Activated B cell treated with CpG ODN at 0.5 μM for 24 hours (primary cell): ENCODE measurements around the gene PDE10A. TPM values are rescaled to one million over a fixed set of nuclear protein-coding genes. Genes with fewer than 3 reads are reported as not detected.
"Not testable (repeated sequence)": the region's sequence is repeated elsewhere in the genome, so short reads cannot be mapped to it uniquely, and the experiment has no call there.

Experiments used
- ATAC-seq: fragments of 200-7000 bp; cut with Tn5 transposase; one replicate; pipeline ENCODE4 v1.10.0; 2021; ENCODE audit warnings: low read depth, mild to moderate bottlenecking, moderate library complexity
- CTCF ChIA-PET: fragments of 350-600 bp; sonication (Branson Sonifier 250); formaldehyde crosslinking; loops from one replicate; lab custom pipeline; 2021; ENCODE audit warnings: antibody characterized with exemption; lab: Charles Lee
- POLR2A ChIA-PET: fragments of 350-600 bp; sonication (Branson Sonifier 250); formaldehyde crosslinking; loops from one replicate; lab custom pipeline; 2021; ENCODE audit warnings: antibody characterized with exemption; lab: Charles Lee
- DNase-seq: peaks from one replicate; pipeline ENCODE4 v3.0.0; 2022
- H3K27ac Mint-ChIP-seq: one replicate; pipeline ENCODE4 v1.8.0; 2020; ENCODE audit warnings: mixed read lengths
- H3K27me3 Mint-ChIP-seq: one replicate; pipeline ENCODE4 v1.8.0; 2021; ENCODE audit warnings: mixed read lengths
- H3K36me3 Mint-ChIP-seq: one replicate; pipeline ENCODE4 v1.8.0; 2021; ENCODE audit warnings: low read depth, mixed read lengths
- H3K4me1 Mint-ChIP-seq: one replicate; pipeline ENCODE4 v1.8.0; 2021; ENCODE audit warnings: mixed read lengths
- H3K4me3 Mint-ChIP-seq: one replicate; pipeline ENCODE4 v1.8.0; 2020; ENCODE audit warnings: mild to moderate bottlenecking, mixed read lengths
- H3K9me3 Mint-ChIP-seq: one replicate; pipeline ENCODE4 v1.8.0; 2020; ENCODE audit warnings: mixed read lengths
- intact Hi-C: fragments of 100-400 bp; cut with micrococcal nuclease; formaldehyde crosslinking; loops from one replicate; pipeline ENCODE4 v1.15.1; 2024
- total RNA-seq: library from RNA; stranded (reverse); gene quantifications from 2 replicates; pipeline ENCODE4 v1.2.3, GENCODE V29; 2022
- TF ChIP-seq, protein P1 (sequence below): fragments of 200-600 bp; IDR thresholded peaks from one replicate; pipeline ENCODE4 v1.8.0; 2022; ENCODE audit warnings: antibody characterized with exemption, mild to moderate bottlenecking

Gene PDE10A
- total RNA-seq, 1 donor from 2014 or later, result not detected

DNA sequence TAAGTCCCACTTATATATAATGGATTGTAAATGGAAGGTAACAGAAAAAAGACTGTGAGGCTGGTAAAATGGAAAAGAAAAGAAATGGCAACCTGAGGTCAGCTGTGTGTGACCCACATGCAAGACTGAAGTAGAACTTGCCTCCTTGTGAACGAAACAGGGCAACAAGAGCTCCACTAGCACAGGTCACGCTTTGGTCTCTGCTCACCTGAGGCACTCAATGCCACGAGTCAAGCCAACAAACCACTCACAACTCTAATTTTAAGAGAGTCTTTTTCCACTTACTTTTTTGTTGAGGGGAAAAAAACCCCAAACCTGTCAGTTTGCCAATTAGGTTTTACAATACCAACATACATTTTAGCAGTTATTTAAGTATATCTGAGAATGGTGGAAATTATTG, 65.2 kb downstream of the PDE10A start:
- TF ChIP-seq, protein P1, sequence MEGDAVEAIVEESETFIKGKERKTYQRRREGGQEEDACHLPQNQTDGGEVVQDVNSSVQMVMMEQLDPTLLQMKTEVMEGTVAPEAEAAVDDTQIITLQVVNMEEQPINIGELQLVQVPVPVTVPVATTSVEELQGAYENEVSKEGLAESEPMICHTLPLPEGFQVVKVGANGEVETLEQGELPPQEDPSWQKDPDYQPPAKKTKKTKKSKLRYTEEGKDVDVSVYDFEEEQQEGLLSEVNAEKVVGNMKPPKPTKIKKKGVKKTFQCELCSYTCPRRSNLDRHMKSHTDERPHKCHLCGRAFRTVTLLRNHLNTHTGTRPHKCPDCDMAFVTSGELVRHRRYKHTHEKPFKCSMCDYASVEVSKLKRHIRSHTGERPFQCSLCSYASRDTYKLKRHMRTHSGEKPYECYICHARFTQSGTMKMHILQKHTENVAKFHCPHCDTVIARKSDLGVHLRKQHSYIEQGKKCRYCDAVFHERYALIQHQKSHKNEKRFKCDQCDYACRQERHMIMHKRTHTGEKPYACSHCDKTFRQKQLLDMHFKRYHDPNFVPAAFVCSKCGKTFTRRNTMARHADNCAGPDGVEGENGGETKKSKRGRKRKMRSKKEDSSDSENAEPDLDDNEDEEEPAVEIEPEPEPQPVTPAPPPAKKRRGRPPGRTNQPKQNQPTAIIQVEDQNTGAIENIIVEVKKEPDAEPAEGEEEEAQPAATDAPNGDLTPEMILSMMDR, result no peak
- ATAC-seq (no peak), DNase-seq (no peak)
- CTCF ChIA-PET, result no interaction called here
- Mint-ChIP-seq H3K27me3 (no peaks in the 10 kb centered on the region), H3K4me3 (no peak overlapping the region), H3K36me3 (no peaks in the 10 kb centered on the region), H3K4me1 (no peaks in the 10 kb centered on the region), H3K27ac (no peak overlapping the region), H3K9me3 (peaks cover 6% of the 10 kb centered on the region)
- POLR2A ChIA-PET, result no interaction called here
- intact Hi-C loops, result no loop called here

DNA sequence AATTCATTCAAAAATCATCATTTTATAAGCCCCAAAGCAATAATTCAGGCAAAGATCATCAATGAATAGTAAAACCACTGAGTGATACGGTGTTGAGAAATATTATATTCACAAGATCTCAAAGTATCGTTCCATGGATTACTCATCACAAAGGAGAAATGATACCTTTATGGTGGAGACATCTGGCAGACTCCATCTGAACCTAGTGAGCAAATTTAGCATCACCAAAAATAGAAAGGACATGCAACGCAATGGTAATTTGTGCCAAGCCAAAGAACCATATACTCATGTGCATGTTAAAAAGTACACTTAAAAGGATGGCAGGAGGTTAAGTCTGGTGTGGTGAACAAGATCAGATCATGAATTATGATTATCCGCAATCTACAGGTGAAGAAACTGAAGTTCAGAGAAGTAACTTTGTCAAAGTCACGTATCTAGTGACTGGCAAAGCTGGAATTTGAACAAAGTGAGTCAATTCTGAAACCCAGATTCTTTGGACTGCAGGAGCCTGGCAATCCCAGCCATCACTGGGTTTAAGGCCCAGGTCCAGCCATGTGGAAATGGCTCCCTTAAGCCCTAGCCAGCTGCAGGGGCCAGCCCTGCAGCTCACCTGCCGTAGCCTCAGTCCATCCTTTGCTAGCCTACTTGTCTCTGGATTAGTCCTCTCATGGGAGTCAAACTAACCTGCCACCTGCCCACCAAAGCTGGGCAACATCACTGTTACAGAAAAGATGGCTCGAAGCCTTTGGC, 68.3 kb downstream of the PDE10A start:
- Mint-ChIP-seq H3K4me1 (no peaks in the 10 kb centered on the region), H3K9me3 (peaks cover 3% of the 10 kb centered on the region), H3K36me3 (no peaks in the 10 kb centered on the region), H3K27me3 (no peaks in the 10 kb centered on the region), H3K27ac (no peak overlapping the region), H3K4me3 (no peak overlapping the region)
- intact Hi-C loops, result no loop called here
- DNase-seq (no peak), ATAC-seq (no peak)
- ChIA-PET POLR2A (no interaction called here), CTCF (no interaction called here)
- TF ChIP-seq, protein P1, result no peak

DNA sequence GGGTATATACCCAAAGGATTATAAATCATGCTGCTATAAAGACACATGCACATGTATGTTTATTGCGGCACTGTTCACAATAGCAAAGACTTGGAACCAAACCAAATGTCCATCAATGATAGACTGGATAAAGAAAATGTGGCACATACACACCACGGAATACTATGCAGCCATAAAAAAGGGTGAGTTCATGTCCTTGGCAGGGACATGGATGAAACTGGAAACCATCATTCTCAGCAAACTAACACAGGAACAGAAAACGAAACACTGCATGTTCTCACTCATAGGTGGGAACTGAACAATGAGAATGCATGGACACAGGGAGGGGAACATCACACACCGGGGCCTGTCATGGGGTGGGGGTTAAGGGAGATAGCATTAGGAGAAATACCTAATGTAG, 70.1 kb downstream of the PDE10A start:
- H3K4me3 Mint-ChIP-seq, intact Hi-C loops, H3K4me1 Mint-ChIP-seq, H3K36me3 Mint-ChIP-seq, H3K27ac Mint-ChIP-seq, ATAC-seq, POLR2A ChIA-PET, CTCF ChIA-PET, H3K27me3 Mint-ChIP-seq, H3K9me3 Mint-ChIP-seq, DNase-seq: not testable (repeated sequence)

DNA sequence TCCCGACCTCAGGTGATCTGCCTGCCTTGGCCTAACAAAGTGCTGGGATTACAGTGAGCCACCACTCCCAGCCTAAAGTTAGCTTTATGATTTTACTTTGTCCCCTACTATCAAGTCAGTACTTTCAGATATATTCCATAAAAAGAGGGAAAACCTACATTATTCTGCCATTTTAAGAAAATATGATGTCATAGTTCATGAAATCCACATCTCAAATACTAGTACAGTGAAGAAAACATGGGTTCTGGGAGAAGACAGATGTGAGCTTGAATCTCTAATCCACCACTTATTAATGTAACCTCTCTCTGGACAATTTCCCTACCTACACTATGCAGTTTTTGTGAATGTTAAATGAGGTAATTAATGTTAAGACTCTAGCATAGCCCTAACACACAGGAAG, 74.5 kb downstream of the PDE10A start:
- H3K9me3 Mint-ChIP-seq, result peaks cover 10% of the 10 kb centered on the region
- no peaks in the 10 kb centered on the region for H3K36me3 Mint-ChIP-seq
- no peak overlapping the region for H3K4me3 Mint-ChIP-seq
- no peaks in the 10 kb centered on the region for H3K4me1 Mint-ChIP-seq
- TF ChIP-seq, protein P1, result no peak
- ChIA-PET POLR2A (no interaction called here), CTCF (no interaction called here)
- intact Hi-C loops, result no loop called here
- no peak overlapping the region for H3K27ac Mint-ChIP-seq
- no peak for ATAC-seq
- no peak for DNase-seq
- H3K27me3 Mint-ChIP-seq, result no peaks in the 10 kb centered on the region

DNA sequence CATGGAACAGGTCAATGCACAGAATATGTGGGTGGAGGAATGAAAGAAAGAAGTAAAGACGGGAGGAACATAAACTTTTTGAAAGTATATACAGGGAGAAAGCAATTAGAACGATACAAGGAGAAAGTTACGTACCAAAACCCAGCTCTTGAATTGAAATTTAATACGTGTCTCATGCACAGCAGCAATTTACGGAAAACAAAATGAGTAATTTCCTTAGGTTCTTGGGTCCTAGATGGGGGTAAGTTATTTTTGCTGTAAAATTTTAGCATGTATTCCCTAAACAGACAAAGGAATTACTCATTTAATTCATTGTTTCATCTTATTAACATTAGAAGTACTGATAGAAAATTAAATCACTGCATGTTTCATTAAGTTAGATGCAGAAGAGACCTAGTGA, 75.8 kb downstream of the PDE10A start:
- CTCF ChIA-PET, result no interaction called here
- H3K9me3 Mint-ChIP-seq, result peaks cover 10% of the 10 kb centered on the region
- no peak overlapping the region for H3K27ac Mint-ChIP-seq

More for the DNA sequence above, 75.8 kb downstream of the PDE10A start:
- H3K27me3 Mint-ChIP-seq, result no peaks in the 10 kb centered on the region
- intact Hi-C loops, result no loop called here
- TF ChIP-seq, protein P1, result no peak
- ATAC-seq, result no peak
- POLR2A ChIA-PET, result no interaction called here
- H3K4me3 Mint-ChIP-seq, result no peak overlapping the region
- DNase-seq, result no peak
- H3K4me1 Mint-ChIP-seq, result no peaks in the 10 kb centered on the region
- H3K36me3 Mint-ChIP-seq, result no peaks in the 10 kb centered on the region
